AG08395 (cell line): Measurements from ENCODE around the gene B4GALNT3.

Source experiments
- DNase-seq: peaks from one replicate; pipeline ENCODE4 v3.0.0; 2012; ENCODE audit warnings: mixed read lengths, low spot score

The B4GALNT3 gene

GRCh38 chr12:468671-469389 is 9.1 kb downstream of the B4GALNT3 start:
- DNase-seq: no peak

DNA sequence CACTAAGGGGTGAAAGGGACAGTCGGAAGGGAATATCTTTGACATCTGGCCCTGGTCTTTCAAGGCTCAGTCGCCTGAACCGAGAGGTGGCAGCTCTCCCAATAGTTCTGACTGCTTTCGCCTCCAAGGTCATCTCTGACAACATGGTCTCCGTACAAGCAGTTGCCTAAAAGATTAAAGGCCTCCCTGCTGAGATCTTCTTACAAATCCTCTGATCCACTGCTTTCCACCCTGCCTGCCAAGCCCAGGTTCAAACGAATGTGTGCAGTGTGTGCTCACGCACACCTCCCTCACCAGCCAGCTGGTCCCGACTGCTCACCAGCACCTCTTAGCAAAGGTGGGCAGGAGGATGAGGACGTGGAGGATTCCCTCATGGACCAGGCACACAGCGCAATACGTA is 10.4 kb downstream of the B4GALNT3 start:
- no peak for DNase-seq

- no peak for DNase-seq
Observed at GRCh38 chr12:473198-473597, 13.5 kb downstream of the B4GALNT3 start.

DNA sequence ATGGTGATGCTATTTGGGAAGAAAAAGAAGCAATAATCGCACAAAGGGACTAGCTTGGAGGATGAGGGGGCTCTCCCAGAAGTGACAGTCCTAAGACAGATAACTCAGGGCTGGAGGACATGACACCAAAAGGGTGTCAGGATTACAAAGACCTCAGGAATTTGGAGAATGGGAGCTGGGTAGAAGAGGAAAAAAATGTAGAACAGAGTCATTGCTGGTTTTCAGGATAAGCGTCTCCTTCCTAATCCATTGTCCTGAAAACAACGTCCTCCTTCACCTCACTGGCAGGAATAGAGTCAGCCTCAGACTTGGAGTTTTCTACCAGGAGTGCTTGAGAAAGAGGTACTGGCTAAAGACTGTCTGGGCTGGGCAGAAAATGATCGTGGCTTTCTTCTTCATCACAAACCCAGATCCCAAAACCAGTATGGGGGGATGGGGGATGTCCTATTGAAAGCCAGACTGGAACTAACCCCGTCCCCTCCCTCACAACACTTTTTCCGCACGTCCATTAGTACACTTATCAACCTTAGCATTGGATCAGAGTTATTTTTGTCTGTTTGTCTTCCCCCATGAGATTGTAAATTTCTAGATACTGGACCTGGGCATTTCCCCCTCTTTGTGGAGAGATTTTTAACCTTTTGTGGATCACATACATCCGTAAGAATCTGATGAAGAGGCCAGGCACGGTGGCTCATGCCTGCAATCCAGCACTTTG is 14.3 kb downstream of the B4GALNT3 start:
- DNase-seq: peak; percentile 53

- no peak for DNase-seq
Observed at GRCh38 chr12:475286-475685, 15.5 kb downstream of the B4GALNT3 start.

- DNase-seq: no peak
Observed at GRCh38 chr12:479161-479560, 19.4 kb downstream of the B4GALNT3 start.

GRCh38 chr12:480831-481816 is 21.4 kb downstream of the B4GALNT3 start:
- peak; percentile 72 for DNase-seq

DNA sequence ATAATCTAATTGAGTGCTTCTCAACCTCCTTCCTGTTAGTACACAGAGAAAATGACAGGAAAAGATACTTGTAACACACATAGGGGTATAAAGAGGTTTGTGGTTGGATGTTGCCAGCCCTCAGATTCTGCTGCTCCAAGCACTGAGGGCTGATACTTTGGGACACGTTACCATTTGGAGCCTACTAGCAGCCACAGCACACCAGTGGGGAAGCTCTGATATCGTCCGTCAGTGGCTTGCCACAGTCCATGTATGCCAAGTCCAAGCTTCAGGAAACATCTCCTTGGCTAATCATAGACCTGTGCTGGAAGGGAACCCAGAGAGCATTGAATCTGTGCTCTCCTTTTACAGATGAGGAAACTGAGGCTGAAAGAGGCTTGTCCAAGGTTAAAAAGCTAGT is 22.3 kb downstream of the B4GALNT3 start:
- no peak for DNase-seq

GRCh38 chr12:484096-484495 is 24.4 kb downstream of the B4GALNT3 start:
- no peak for DNase-seq

- no peak for DNase-seq
Observed at GRCh38 chr12:490260-490659, 30.5 kb downstream of the B4GALNT3 start.

- no peak for DNase-seq
Observed at GRCh38 chr12:495466-495865, 35.7 kb downstream of the B4GALNT3 start.

- no peak for DNase-seq
Observed at GRCh38 chr12:496736-497135, 37.0 kb downstream of the B4GALNT3 start.

DNA sequence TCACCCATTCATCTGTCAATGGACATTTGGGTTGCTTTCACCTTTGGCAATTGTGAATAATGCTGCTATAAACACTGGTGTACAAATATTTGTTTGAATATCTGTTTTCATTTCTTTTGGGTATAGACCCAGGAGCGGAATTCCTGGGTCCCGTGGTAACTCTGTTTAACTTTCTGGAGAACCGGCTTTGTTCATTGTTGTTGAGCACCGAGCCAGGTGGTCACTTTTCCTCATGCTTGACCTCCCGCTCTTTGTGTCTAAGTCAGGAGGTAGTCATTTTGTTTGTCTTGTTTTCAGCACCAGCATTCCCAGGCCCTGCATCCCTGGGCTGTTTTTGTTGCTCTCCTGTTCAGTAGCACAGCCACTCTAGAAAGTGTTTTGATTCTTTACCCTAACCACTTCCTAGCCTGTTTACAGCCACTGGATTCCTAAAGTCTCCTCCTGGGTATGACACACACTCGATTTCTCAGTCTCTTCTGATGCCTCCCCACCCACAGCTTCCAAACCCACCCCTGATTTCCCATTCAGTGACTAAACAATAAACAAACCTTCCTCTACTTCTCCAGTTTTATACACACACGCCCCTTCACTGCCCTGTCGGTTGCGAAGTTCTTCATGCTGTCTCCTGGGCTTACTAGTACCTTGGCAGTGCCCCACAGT is 37.9 kb downstream of the B4GALNT3 start:
- no peak for DNase-seq

DNA sequence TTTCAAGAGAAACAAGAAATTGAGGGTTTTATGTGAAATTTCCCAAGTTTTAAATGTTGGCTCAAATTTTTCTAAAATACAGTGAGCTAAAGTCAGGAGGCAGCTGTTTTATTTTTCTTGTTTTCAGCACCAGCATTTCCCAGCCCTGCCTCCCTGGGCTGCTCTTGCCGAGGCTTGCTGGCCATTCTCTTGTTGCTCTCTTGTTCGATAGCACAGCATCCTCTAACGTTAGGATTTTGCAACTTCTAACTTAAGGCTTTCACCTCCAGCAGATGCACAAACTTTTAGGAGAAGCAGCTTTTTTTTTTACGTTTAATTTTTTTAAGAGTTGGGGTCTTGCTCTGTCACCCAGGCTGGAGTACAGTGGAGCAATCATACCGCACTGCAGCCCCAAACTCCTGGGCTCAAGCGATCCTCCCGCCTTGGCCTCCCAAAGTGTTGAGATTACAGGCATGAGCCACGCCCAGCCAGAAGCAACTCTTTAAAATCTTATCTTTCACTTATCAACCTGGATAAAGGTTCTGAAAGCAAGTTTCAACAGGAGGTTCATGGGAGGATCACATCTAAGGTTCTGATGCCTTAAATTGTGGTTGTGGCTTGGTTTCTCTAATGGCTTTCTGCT is 40.2 kb downstream of the B4GALNT3 start:
- DNase-seq: no peak

- DNase-seq: no peak
Observed at GRCh38 chr12:501722-502447, 42.1 kb downstream of the B4GALNT3 start.

GRCh38 chr12:503111-503761 is 43.5 kb downstream of the B4GALNT3 start:
- no peak for DNase-seq

DNA sequence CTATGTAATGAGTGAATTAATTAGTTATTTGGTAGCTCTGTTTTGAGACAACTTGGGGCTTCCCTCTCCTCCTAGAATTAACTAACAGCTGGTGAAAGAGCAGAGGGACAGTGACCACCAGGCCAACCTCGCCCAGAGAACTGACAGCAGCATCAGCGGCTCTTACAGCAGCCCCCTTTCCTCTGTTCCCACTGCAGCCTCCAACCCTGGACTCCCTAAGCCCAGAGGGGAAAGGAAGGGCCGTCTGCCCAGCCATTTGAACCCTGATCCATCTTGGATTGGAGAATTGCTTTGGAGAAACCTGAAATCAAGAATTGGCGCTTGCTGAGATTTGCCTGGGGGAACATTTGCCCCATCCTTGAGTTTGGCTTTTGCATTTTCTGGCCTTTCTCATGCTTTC is 45.5 kb downstream of the B4GALNT3 start:
- DNase-seq: no peak

- DNase-seq: no peak
Observed at GRCh38 chr12:507391-507796, 47.7 kb downstream of the B4GALNT3 start.

GRCh38 chr12:508145-508544 is 48.4 kb downstream of the B4GALNT3 start:
- DNase-seq: no peak

DNA sequence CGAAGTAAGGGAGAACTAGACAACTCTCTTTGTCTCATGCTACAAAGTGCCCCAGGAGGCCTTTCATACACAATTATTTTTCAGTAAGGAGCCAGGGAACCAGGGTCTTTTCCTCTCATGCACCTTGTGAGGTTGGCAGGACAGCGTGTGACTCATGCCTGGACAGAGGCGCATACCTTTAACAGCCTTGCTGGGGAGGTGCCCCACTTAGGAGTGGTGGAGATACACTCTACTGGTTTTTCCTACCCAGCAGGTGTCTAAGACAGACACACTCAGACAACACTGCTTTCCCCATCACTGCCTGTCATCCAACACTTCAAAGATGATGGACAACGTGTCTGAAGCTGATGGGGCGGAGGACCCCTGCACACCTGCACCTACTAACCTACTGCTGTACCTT is 49.1 kb downstream of the B4GALNT3 start:
- DNase-seq: no peak
